GM21786 (cell line): ENCODE measurements around the gene HSP90AA1.
"Not testable (repeated sequence)": the region's sequence is repeated elsewhere in the genome, so short reads cannot be mapped to it uniquely, and the experiment has no call there.

Experiments
- ATAC-seq: cut with Tn5 transposase; IDR thresholded peaks from one replicate; pipeline ENCODE4 v1.9.1; 2021; ENCODE audit not compliant: unreplicated experiment

The HSP90AA1 gene

DNA sequence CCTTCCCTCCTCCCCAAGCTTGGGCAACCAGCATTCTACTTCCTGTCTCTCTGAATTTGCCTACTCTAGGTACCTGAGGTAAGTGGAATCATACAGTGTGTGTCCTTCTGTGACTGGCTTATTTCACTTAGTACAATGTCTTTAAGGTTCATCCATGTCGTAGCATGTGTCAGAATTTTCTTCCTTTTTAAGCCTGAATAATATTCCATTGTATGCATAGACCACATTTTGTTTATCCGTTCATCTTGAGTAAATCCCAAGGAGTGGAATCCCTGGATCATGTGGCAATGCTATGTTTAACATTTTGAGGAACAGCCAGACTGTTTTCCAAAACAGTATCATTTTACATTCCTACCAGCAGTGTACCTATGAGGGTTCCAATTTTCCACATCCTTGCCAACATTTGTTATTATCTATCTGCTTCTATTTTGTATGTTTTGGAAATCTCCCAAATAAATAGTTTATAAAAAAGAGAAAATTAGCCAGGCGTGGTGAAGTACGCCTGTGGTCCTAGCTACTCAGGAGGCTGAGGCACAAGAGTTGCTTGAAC is 12.4 kb downstream of the HSP90AA1 start:
- ATAC-seq: no peak

DNA sequence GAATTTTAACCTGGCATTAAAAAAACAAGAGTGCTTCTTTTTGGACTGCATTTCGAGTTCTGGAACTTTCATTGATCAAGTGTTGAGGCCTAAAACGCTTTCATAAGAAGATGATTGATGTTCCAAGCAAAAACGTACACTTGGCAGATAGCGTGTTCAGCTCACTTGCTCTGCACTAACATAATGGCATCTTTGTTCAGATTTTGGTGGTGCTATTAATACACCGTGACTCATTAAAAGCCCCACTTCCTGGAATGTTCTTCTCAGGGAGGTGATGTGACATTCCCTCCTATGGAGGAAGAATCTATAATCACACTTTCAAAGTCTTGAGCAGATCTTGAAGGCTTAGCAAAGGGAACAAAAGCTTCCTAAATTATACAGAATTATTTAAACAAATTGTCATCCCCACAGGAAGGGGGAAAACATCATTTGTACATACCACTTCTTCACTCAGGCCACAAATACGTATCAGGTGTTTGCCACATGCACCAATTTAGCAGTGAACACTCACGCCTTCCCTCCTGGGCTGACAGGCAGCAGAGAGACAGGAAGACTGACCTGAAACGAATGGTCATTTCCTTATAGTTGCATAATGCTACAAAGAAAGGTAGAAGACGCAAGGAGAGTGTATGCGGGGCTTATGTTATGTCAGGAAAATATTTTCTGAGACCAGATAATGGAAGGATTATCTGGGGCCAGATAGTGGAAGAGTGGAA is 15.4 kb downstream of the HSP90AA1 start:
- ATAC-seq: no peak

DNA sequence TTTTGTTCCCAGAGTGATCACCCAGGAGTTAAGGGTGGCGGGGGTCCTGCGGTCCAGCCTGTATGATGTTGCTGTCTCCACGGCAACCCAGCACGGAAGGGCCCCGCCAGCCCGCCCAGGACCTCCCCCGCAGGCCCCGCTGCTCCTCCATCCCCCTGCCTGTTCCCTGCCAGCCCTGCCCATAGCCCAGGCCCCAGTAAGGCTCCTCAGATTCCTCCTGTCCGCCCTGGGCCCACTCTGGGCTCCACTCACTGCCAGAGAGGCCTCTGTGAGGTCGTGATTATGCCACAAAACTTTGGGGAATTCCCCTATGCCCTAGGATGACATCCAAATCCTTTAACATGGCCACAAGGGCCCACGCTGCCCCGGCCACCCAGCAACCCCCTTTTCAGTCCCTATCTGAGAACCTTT is 20.8 kb downstream of the HSP90AA1 start:
- ATAC-seq: no peak

DNA sequence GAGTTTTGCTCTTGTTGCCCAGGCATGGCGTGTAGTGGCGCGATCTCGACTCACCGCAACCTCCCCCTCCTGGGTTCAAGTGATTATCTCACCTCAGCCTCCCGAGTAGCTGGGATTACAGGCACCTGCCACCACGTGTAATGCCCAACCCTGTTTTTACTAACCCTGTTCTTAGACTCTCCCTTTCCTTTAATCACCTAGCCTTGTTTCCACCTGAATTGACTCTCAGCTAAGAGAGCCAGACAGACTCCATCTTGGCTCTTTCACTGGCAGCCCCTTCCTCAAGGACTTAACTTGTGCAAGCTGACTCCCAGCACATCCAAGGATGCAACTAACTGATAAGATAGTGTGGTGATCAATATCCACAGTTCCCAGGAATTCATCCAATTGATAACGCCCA is 22.3 kb downstream of the HSP90AA1 start:
- ATAC-seq: not testable (repeated sequence)

DNA sequence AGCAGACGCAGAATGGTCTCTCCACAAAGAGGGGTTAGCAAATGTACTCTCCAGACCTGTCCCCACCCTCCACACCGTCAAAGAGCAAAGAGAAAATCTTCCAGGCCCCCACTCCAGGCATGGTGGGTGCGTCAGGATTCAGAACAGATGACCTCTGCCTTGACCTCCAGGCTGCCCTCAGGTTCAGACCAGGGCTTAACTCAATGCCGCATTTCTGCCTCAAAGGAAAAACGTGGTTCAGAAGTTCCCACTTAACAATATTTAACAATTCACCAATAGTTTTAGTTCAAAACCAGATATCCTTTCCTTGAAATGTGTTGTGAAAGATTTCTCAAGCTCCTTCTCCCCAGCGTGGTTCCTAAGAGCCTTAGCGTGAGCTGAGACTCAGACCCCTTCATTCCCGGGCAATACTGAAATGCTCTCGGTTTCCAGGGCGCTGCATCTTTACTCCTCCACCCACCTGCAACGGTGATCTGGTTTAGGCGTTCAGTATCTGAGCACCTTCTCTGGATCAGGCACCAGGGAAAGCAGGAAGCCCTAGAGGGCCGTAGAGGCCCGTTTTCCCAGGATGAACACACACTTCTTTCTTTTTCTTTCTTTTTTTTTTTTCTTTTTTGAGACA is 22.9 kb downstream of the HSP90AA1 start:
- ATAC-seq: no peak

DNA sequence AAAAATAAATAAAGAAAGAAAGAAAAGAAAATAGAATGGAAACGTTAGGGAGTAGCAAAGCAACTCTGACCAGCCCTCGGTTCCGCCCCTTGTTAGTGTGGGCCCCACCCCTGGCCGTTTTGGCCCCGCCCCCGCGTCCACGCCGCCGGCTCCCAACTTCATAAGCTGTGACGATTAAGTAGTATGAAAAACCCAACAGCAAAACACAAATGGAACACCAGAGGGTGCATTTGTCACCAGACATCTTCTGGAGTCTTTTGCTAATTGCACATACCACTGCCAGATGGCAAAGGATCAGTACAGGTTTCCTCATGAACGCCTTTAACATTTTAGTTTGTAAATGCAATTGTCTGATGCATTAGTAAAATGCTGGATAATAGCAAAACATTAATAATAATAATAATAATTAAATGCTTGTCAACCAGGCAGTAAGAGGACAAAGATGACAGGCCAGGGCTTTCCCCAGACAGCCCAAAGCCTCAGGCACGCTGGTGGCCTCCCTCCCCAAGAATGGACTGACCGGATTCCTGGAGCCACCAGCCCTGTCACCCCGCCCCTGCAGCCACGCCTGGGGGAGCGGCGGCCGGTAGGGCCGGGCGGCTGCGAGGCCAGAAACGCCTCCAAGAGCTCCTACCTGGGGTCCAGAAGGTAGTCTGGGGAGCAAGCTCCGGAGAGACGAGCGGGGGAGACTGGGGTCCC is 23.6 kb downstream of the HSP90AA1 start:
- peak; percentile 50 for ATAC-seq

DNA sequence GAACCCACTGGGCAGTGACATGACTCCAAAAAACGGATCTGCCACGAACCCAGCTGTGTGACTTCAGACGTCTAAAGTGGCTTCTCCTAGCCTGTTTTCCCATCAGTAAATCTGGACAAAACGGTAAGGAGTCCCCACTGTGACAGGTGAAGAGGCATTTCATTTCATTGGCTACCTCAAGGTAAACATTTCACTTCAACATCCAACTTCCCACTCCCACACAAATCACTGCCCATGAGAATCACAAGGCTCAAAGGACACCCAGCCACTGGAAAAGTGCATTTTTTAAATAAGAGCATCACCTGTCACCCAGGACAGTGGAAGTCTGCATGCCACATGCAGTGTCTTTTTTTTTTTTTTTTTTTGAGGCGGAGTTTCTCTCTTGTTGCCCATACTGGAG is 27.9 kb downstream of the HSP90AA1 start:
- no peak for ATAC-seq

DNA sequence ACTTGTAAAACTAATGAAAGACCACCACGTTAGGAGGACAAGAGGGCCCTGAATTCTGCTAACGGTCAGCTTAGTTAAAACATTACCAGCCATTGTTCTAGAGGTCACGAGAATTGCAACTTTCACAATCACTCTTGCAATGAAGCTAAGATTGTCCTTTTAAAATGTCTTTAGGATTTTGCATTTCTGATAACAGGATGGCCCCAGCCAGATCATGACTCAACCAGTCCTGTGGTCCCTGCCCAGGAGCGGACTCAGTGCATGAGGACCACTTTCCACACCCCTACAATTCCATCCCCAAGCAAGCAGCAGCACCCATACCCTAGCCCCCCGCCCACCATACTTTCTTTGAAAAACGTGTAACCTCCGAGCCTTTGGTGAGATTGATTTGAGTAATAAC is 28.7 kb downstream of the HSP90AA1 start:
- no peak for ATAC-seq

DNA sequence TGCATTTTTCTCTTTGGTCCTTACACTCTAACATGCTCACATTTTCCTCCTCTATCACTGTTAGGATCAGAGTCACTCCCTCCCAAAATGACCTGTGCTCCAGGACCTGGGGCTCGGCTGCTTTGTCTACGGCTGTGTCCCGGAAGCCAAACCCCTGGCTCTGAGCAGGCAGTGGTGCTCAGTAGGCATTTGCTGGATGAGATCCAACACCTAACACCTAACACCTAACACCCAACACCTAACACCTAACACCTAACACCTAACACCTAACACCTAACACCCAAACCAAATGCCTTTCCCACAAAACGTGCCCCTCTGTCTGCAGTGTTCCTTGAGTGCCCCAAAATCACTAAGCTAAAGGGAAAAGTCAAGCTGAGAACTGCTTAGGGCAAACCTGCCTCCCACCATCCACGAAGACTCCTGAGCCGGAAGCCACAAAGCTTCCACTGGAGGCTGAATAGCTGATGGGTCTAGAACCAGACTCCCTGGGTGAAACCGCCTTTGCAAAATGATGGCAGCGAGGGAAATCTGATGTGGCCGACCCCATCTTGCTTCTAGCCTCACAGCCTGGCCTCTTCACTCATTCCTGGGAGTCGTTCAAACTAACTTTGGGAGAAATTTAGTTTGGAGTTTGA is 29.2 kb downstream of the HSP90AA1 start:
- no peak for ATAC-seq

DNA sequence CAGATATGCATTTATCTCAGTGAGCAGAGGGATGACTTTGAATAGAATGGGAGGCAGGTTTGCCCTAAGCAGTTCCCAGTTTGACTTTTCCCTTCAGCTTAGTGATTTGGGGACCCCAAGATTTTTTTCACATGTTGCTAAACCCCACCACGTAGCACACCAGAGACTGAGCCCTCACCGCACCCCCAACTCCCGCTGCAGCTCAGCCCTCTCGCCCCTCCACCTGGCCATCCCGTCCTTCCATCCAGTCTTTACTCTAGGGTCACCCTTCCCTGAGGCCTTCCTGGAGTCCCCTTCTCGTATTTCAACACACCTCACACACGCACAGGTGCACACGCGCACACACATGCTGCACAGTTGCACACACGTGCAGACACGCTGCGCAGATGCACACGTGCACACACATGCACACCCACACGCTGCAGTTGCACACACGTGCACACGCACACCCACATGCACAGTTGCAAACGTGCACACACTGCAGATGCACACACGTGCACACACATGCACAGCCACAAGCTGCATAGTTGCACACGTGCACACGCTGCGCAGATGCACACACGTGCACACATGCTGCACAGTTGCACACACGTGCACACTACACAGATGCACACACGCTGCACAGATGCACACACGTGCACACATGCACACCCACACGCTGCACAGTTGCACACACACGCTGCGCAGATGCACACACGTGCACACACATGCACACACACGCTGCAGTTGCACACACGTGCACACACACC is 30.0 kb downstream of the HSP90AA1 start:
- ATAC-seq: no peak

DNA sequence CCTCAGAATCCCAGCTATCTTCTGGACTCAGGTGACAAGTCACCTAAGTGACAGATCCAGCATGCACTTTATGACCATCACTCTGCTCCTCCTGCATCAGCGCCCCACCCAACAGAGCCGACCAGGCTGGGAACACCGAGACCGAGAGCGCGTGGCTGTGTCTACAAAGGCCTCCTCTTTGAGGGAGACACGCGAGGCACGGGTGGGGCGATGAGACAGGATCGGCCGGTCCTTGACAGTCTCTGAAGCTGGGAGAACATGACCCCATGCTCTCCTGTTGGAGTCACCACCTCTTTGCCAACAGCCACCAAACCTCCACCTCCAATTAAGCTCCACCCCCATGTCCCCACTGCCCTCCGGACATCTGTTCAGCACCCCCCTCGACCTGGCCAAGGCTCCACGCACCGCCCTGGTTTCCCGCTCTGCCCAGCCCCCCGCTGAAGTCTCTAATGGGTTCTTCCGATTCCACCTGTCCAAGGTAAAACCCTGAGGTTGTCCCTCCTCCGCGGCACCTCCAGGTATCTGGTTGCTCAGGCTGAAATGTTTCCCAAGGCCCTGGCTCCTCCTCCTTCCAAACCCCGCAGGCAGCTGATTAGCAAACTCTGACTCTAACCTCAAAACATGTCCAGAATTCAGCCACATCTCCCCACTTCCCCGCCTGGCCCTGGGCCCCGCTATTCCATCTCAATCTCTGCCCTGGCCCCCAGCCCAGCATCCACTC is 31.5 kb downstream of the HSP90AA1 start:
- no peak for ATAC-seq

DNA sequence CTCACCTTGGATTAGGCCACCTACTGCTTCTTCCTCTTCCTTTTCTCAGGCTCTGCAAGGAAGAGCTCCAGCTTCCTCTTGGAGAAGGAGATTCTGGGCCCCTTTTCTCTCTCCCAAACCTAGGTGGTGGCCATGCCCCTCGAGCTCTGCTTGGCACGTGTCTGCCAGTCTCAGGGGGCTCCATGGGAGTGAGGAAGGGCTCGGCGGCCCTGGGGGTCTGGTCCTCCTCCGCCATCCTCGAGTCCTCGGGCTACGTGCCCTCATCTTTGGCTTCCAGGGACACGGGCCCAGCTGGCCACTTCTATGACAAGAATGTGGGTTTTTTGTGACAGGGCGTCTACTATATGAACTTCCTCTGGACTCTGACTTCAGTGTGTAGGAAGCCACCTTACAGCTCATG is 34.3 kb downstream of the HSP90AA1 start:
- ATAC-seq: no peak

DNA sequence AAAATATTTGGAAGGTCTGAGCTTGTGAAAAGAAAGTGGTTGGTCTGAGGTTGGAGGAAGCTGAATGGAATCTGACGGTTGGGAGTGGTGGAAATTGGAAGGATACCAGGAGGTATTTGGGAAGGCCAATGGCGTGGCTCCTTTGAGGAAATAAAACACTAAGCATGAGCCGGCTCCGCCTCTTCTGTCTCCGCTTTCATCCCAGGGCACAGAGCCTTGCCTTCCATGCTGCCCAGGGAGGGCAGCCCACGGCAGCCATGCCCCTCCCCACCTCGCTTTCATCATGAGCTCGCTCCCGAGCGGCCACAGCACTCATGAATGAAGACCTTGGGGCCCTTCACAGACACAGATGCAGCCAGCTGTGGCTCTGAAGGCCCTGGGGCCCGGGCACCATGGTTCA is 36.2 kb downstream of the HSP90AA1 start:
- no peak for ATAC-seq

DNA sequence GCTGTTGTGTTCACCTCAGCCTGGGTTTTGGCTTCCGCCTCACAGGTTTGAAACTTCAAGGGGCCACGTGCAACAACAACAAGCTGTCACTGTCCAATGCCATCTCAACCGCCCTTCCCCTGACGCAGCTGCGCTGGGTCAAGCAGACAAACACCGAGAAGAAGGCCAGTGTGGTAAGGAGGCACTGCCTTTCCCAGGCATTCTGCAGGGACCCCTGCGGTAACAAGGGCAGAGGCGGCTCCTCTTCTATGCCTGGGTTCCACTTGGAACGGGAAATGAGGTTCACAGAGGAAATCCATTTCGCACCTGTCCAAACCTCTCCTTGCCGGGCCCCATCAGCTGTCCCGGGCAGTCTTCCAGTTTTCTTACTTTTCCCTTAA is 36.8 kb downstream of the HSP90AA1 start:
- ATAC-seq: no peak

DNA sequence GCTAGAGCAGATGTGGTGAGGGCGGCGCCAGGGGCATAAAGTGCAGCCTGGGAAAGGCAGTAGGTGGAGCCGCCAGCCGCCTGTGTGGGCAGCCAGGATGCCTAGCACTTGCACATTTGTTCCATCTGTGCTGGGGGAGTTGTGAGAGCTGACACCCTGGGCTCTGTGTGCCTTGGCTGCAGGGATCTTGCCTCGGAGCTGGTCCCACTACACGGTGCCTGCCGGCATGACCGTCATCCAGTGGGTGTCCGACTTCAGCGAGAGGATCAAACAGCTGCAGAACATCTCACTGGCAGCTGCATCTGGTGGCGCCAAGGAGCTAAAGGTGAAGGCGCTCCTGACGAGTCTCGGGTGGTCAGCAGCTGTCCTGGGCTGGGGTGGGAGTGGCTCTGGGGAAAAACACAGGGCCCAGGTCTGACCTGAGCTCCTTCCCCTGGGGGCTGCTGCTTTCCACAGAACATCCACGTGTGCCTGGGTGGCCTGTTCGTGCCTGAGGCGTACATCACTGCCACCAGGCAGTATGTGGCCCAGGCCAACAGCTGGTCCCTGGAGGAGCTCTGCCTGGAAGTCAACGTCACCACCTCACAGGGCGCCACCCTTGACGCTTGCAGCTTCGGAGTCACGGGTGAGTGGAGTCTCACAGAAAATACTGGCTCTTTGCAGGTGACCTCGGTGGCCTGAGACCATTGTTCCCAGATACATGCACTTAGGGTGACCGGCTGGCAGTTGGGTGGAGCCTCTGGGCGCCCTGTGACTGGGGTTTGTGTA is 37.4 kb downstream of the HSP90AA1 start:
- no peak for ATAC-seq

DNA sequence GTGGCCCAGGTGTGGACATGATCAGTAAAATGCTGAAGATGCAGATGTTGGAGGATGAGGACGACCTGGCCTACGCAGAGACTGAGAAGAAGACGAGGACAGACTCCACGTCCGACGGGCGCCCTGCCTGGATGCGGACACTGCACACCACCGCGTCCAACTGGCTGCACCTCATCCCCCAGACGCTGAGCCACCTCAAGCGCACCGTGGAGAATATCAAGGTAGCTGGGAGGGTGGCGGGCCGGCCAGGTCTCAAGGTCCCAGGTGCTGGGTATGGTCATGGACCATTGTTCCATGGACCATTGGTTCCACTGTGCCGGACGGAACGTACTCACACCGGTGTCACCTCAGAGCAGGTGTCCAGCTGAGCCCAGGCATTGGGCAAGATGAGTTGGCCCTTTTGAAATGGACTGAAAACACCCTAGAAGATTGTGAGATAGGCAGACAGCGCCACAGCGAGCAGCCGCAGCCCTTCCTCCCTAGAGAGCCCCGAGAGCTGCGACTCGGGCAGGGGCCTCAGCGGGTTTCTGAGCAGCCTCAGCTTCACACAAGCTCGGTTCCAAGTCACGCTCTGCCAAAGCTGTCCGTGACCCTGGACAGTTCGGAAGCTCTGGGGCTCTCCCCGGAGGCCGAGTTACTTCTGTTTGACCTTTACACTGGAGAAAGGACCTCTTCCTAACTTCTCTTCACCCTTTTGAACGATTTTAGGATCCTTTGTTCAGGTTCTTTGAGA is 38.9 kb downstream of the HSP90AA1 start:
- ATAC-seq: no peak

DNA sequence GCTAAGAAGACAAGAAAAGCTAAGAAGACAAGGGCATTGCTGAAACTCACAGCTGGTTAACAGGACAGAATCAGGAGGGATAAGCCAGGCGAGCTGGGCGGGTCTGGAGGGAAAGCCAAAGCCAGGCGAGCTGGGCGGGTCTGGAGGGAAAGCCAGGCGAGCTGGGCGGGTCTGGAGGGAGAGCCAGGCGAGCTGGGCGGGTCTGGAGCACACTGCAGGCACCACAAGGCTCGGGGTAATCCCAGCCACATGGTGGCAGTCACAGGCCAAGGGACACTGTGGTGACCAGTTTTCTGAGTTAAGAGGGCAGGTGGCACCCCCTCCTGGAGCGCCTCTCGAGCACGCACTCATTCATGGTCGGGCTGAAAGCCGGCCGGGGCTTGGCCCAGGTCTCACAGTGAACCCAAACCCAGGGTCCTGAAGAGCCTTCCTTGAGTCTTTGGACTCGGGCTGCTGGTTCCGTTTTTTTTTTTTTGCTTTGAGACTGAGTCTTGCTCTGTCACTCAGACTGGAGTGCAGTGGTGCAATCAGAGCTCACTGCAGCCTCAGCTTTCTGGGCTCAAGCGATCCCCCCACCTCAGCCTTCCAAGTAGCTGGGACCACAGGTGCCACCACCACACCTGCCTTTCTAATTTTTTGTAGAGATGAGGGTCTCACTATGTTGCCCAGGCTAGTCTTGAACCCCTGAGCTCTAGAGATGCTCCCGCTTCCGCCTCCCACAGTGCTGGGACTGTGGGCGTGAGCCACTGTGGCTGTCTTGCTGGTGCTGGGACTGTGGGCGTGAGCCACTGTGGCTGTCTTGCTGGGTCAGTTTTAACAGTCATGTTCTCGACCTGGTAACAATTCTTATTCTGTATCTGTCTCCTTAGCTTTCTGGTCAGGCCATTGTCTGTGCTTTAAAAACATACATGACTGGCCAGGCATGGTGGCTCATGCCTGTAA is 40.2 kb downstream of the HSP90AA1 start:
- no peak for ATAC-seq

DNA sequence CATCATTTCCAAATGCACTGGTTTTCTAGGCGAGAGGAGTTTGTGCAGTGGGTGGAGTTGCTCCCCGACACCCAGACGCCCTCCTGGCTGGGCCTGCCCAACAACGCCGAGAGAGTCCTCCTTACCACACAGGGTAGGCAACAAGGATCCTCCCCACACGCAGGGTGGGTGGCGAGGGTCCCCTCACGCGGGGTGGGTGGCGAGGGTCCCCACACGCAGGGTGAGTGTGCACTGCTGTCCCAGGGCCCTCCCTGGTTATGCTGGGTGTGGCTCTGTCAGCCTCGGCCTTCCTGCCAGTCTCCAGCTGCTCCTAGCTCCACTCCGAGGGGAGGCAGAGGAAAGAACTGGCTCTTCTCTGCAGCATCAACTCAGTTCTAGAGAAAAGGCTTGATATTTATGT is 42.3 kb downstream of the HSP90AA1 start:
- no peak for ATAC-seq
